ENCODE measurements around the gene COMMD6.

DNA sequence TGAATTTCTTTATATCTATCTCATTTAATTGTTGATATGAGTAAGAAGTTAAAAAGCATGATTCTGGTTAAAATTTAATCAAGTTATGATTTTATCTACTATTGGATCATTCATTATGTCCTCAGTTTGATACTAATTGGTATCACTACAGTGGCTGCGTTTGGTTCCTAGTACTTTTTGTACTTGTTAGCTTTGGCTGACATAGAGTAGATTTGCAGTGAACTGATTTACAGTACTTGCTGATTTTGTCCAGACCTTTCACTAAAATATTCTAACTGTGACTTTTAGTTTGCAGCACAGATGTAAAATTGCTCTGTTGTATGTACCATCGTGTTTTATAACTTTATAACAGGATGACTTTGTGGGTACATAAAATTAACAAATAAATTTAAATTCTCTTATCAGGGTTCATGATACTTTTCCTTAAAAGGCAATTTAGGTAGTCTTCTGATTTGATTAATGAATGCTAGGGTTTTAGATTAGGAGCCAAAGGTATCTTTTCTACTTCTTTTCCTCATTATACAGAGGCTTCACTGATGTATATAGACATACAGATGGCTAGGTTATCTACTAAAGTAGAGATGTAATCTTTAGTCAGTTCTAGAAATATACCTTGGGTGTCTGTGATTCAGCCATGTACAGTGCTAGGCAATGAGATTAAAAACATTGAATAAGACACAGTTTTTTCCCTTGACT, 20.7 kb upstream of the COMMD6 start:
- no peak for TF ChIP-seq POLR2AphosphoS5 (IDR thresholded peaks at IDR 0.05; ENCODE audit: low read depth, low read length)
- TF ChIP-seq POLR2A (IDR thresholded peaks at IDR 0.05; ENCODE audit: low read depth, low read length), result no peak
- no peak for TF ChIP-seq TAF1 (IDR thresholded peaks at IDR 0.05; ENCODE audit: borderline replicate concordance, low read depth, low read length)

Data from GM12892 (cell line).